IPS-15b (cell line): ENCODE measurements around the gene BTN2A1.
"Not testable (repeated sequence)": the region's sequence is repeated elsewhere in the genome, so short reads cannot be mapped to it uniquely, and the experiment has no call there.

ENCODE experiments used
- H3K27me3 ChIP-seq: one replicate; pipeline ENCODE4 v1.6.1; 2013; ENCODE audit warnings: low read length; ENCODE audit not compliant: control insufficient read depth, insufficient read depth
- H3K36me3 ChIP-seq: one replicate; pipeline ENCODE4 v1.6.1; 2013; ENCODE audit warnings: low read length; ENCODE audit not compliant: control insufficient read depth, insufficient read depth
- H3K4me1 ChIP-seq: one replicate; pipeline ENCODE4 v1.6.1; 2013; ENCODE audit warnings: mild to moderate bottlenecking, low read length; ENCODE audit not compliant: control insufficient read depth, insufficient read depth
- H3K4me3 ChIP-seq: one replicate; pipeline ENCODE4 v1.5.1; 2013; ENCODE audit warnings: low read depth, low read length
- H3K9ac ChIP-seq: one replicate; pipeline ENCODE4 v1.6.1; 2013; ENCODE audit warnings: low read depth, mild to moderate bottlenecking, low read length
- H3K9me3 ChIP-seq: one replicate; pipeline ENCODE4 v1.6.1; 2013; ENCODE audit warnings: mild to moderate bottlenecking, low read length; ENCODE audit not compliant: control insufficient read depth, insufficient read depth

Gene BTN2A1

GRCh38 chr6:26507658-26508057 is 49.9 kb downstream of the BTN2A1 start:
- no peak overlapping the region for H3K4me3 ChIP-seq
- no peaks in the 10 kb centered on the region for H3K36me3 ChIP-seq
- no peaks in the 10 kb centered on the region for H3K9me3 ChIP-seq
- peaks cover 14% of the 10 kb centered on the region for H3K27me3 ChIP-seq
- no peaks in the 10 kb centered on the region for H3K4me1 ChIP-seq
- no peak overlapping the region for H3K9ac ChIP-seq

- H3K9ac ChIP-seq, H3K9me3 ChIP-seq, H3K4me3 ChIP-seq, H3K4me1 ChIP-seq, H3K36me3 ChIP-seq, H3K27me3 ChIP-seq: not testable (repeated sequence)
Measured at GRCh38 chr6:26511033-26511432, 53.3 kb downstream of the BTN2A1 start.

- no peak overlapping the region for H3K4me3 ChIP-seq
- no peak overlapping the region for H3K9ac ChIP-seq
- peaks cover 3% of the 10 kb centered on the region for H3K4me1 ChIP-seq
- H3K27me3 ChIP-seq = peaks cover 2% of the 10 kb centered on the region
- no peaks in the 10 kb centered on the region for H3K36me3 ChIP-seq
- H3K9me3 ChIP-seq = no peaks in the 10 kb centered on the region
Measured at GRCh38 chr6:26514984-26515383, 57.2 kb downstream of the BTN2A1 start.

DNA sequence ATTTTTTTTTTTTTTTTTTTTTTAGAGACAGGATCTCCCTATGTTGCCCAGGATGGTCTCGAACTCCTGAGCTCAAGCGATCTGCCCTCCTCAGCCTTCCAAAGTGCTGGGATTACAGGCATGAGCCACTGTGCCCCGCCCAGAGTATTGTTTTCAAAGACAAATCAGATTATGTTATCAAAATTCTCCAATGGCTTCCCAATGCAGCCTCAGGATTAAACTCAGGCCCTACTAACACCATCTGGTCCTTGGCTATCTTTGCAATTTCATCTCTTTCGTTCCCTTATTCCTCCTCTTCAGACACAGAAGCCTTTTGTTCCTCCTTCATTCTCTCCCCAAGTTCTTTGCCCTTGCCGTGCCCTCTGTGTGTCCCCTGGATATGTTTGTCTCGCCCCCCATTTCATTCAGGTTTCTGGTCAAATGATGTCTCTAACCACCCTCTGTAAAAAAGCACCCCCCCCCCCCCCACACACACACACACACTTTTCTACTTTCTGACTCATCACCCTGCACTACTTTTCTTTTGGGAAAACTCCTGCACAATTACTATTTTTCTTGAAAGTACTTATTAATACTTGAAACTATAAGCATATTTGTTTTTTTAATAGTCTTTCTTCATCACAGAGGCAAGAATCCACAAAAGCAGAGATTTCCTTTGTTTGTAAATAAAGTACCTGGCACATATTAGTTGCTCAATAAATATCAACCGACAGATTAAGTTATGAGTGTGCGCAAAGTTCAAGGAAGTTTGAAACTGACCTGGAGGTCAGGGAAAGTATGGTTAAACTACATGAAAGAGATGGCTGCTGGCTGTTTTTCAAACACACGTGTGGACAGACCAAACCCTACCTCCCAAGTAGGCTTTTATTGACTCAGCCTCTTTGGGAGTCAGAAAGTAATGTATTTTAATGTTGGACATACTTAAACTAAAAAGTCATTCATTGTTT is 59.0 kb downstream of the BTN2A1 start:
- no peaks in the 10 kb centered on the region for H3K36me3 ChIP-seq
- peaks cover 6% of the 10 kb centered on the region for H3K4me1 ChIP-seq
- H3K27me3 ChIP-seq = peaks cover 2% of the 10 kb centered on the region
- H3K4me3 ChIP-seq = no peak overlapping the region
- H3K9ac ChIP-seq = no peak overlapping the region
- H3K9me3 ChIP-seq = no peaks in the 10 kb centered on the region
